NCI-H345 (cell line): ENCODE results near the gene TMEM108.

Source experiments
- DNase-seq: peaks from one replicate; lab custom pipeline; 2025; lab: John Stamatoyannopoulos, UW

TMEM108 gene

GRCh38 chr3:133117342-133117741 is 79.2 kb downstream of the TMEM108 start:
- peak; percentile 41 for DNase-seq

- DNase-seq, result peak; percentile 61
Measured at GRCh38 chr3:133119176-133119575, 81.0 kb downstream of the TMEM108 start.

GRCh38 chr3:133121450-133121849 is 83.3 kb downstream of the TMEM108 start:
- DNase-seq, result no peak

GRCh38 chr3:133123636-133124035 is 85.4 kb downstream of the TMEM108 start:
- DNase-seq, result no peak

- no peak for DNase-seq
Measured at GRCh38 chr3:133124511-133124910, 86.3 kb downstream of the TMEM108 start.

- DNase-seq, result no peak
Measured at GRCh38 chr3:133125171-133125570, 87.0 kb downstream of the TMEM108 start.

- no peak for DNase-seq
Measured at GRCh38 chr3:133125802-133126201, 87.6 kb downstream of the TMEM108 start.

GRCh38 chr3:133127381-133127780 is 89.2 kb downstream of the TMEM108 start:
- DNase-seq, result no peak

- DNase-seq, result no peak
Measured at GRCh38 chr3:133130168-133130567, 92.0 kb downstream of the TMEM108 start.

- no peak for DNase-seq
Measured at GRCh38 chr3:133135306-133135705, 97.1 kb downstream of the TMEM108 start.

- peak; percentile 73 for DNase-seq
Measured at GRCh38 chr3:133136114-133137041, 98.2 kb downstream of the TMEM108 start.

GRCh38 chr3:133137042-133137996 is 99.1 kb downstream of the TMEM108 start:
- DNase-seq, result no peak

GRCh38 chr3:133138017-133138416 is 99.8 kb downstream of the TMEM108 start:
- DNase-seq, result no peak

- peak; percentile 63 for DNase-seq
Measured at GRCh38 chr3:133152056-133152455, 113.9 kb downstream of the TMEM108 start.

- no peak for DNase-seq
Measured at GRCh38 chr3:133152681-133153220, 114.6 kb downstream of the TMEM108 start.

GRCh38 chr3:133153382-133153781 is 115.2 kb downstream of the TMEM108 start:
- DNase-seq, result no peak

- DNase-seq, result no peak
Measured at GRCh38 chr3:133157716-133158115, 119.5 kb downstream of the TMEM108 start.

GRCh38 chr3:133158686-133159085 is 120.5 kb downstream of the TMEM108 start:
- no peak for DNase-seq

- no peak for DNase-seq
Measured at GRCh38 chr3:133159498-133160475, 121.6 kb downstream of the TMEM108 start.

- DNase-seq, result no peak
Measured at GRCh38 chr3:133161656-133162055, 123.5 kb downstream of the TMEM108 start.

GRCh38 chr3:133162265-133162664 is 124.1 kb downstream of the TMEM108 start:
- DNase-seq, result no peak
